Uterus (tissue), 2 donors: ENCODE results near the gene TBL1X.

Source experiments
- CTCF ChIP-seq, 4 experiments: fragments of 200-600 bp in 2 of 4; fragments of 450-650 bp in 2 of 4; sonication (generic) in 2 of 4; IDR thresholded peaks; one replicate each; pipeline ENCODE4 v1.5.1; 2016 to 2019; ENCODE audit warnings: antibody characterized with exemption in 4 of 4, mild to moderate bottlenecking in 2 of 4, moderate library complexity in 1 of 4
- POLR2A ChIP-seq, 2 donors: fragments of 450-650 bp; IDR thresholded peaks; one replicate each; pipeline ENCODE4 v1.6.1; 2016; ENCODE audit warnings: antibody characterized with exemption in 2 of 2, mild to moderate bottlenecking in 1 of 2, moderate library complexity in 1 of 2

- TF ChIP-seq POLR2A (IDR thresholded peaks at IDR 0.05) (no peak), CTCF (IDR thresholded peaks at IDR 0.05) (no peak)
These were observed 146.7 kb downstream of the TBL1X start for GRCh38 chrX:9611436-9612145.
